Mesenchymal stem cell (in vitro differentiated cells and primary cell): ENCODE results near the gene CABCOCO1.

Source experiments
- DNase-seq: peaks from one replicate; pipeline ENCODE4 v3.0.0-alpha.2; 2013
- H2AFZ ChIP-seq: one replicate; pipeline ENCODE4 v1.6.1; 2013; ENCODE audit warnings: low read depth, mild to moderate bottlenecking, control low read depth, inconsistent platforms, low read length, moderate library complexity
- H2AK5ac ChIP-seq: 2 replicates; pipeline ENCODE4 v1.6.1; 2013; ENCODE audit warnings: low read length, moderate library complexity, mild to moderate bottlenecking, inconsistent platforms; ENCODE audit not compliant: severe bottlenecking
- H2BK120ac ChIP-seq: one replicate; pipeline ENCODE4 v1.6.1; 2013; ENCODE audit warnings: low read depth, mild to moderate bottlenecking, inconsistent platforms, low read length, moderate library complexity
- H2BK12ac ChIP-seq, 2 experiments: one replicate each; pipeline ENCODE4 v1.6.1; 2013; ENCODE audit warnings: inconsistent platforms in 2 of 2, low read length in 2 of 2, mild to moderate bottlenecking in 2 of 2, moderate library complexity in 2 of 2, control low read depth in 1 of 2
- H2BK15ac ChIP-seq: one replicate; pipeline ENCODE4 v1.6.1; 2013; ENCODE audit warnings: mild to moderate bottlenecking, low read depth, inconsistent platforms; ENCODE audit not compliant: poor library complexity, severe bottlenecking
- H2BK5ac ChIP-seq: 2 replicates; pipeline ENCODE4 v1.6.1; 2013; ENCODE audit warnings: low read depth, mild to moderate bottlenecking, low read length, control low read depth, inconsistent platforms; ENCODE audit not compliant: poor library complexity, severe bottlenecking
- H3K14ac ChIP-seq, 2 experiments: one replicate each; pipeline ENCODE4 v1.6.1; 2013; ENCODE audit warnings: inconsistent platforms in 2 of 2, low read length in 2 of 2, control low read depth in 1 of 2, mild to moderate bottlenecking in 1 of 2, moderate library complexity in 1 of 2
- H3K18ac ChIP-seq, 2 experiments: one replicate each; pipeline ENCODE4 v1.6.1; 2013; ENCODE audit warnings: inconsistent platforms in 2 of 2, low read length in 2 of 2, control low read depth in 1 of 2, low read depth in 1 of 2, mild to moderate bottlenecking in 1 of 2
- H3K23ac ChIP-seq, 2 experiments: one replicate each; pipeline ENCODE4 v1.6.1; 2013; ENCODE audit warnings: inconsistent platforms in 2 of 2, low read length in 2 of 2, mild to moderate bottlenecking in 2 of 2, moderate library complexity in 2 of 2, control low read depth in 1 of 2
- H3K27ac ChIP-seq: 2 replicates; pipeline ENCODE4 v1.5.1; 2013; ENCODE audit warnings: mild to moderate bottlenecking, moderate library complexity, low read length, control low read depth, inconsistent platforms; ENCODE audit not compliant: poor library complexity, severe bottlenecking
- H3K27me3 ChIP-seq, 2 experiments: 2 replicates each; pipeline versions ENCODE4 v1.6.1 to v1.7.0; 2013; ENCODE audit warnings: low read length in 2 of 2, mild to moderate bottlenecking in 2 of 2, moderate library complexity in 2 of 2, control low read depth in 1 of 2, inconsistent platforms in 1 of 2; ENCODE audit not compliant: control insufficient read depth in 1 of 2, insufficient read depth in 1 of 2
- H3K36me3 ChIP-seq, 2 experiments: 2 replicates each; pipeline versions ENCODE4 v1.6.1 to v1.7.0; 2013; ENCODE audit warnings: low read length in 2 of 2, control low read depth in 1 of 2, inconsistent platforms in 1 of 2, low read depth in 1 of 2, mild to moderate bottlenecking in 1 of 2; ENCODE audit not compliant: insufficient read depth in 2 of 2, control insufficient read depth in 1 of 2
- H3K4ac ChIP-seq, 2 experiments: one replicate each; pipeline ENCODE4 v1.6.1; 2013; ENCODE audit warnings: inconsistent platforms in 2 of 2, low read length in 2 of 2, mild to moderate bottlenecking in 2 of 2, moderate library complexity in 2 of 2, control low read depth in 1 of 2, low read depth in 1 of 2
- H3K4me1 ChIP-seq: 2 replicates; pipeline ENCODE4 v1.6.1; 2013; ENCODE audit warnings: low read depth, low read length, control low read depth; ENCODE audit not compliant: control insufficient read depth, insufficient read depth
- H3K4me2 ChIP-seq: 2 replicates; pipeline ENCODE4 v1.6.1; 2013; ENCODE audit warnings: low read length, mild to moderate bottlenecking, inconsistent platforms; ENCODE audit not compliant: poor library complexity, severe bottlenecking
- H3K4me3 ChIP-seq, 2 experiments: 2 replicates each; pipeline versions ENCODE4 v1.5.1 to v1.7.0; 2013; ENCODE audit warnings: low read length in 2 of 2, mild to moderate bottlenecking in 2 of 2, control low read depth in 1 of 2, low read depth in 1 of 2; ENCODE audit not compliant: insufficient read depth in 1 of 2
- H3K79me1 ChIP-seq: replicated peaks from 2 replicates; pipeline ENCODE4 v1.6.1; 2013; ENCODE audit warnings: mild to moderate bottlenecking, control low read depth, low read length, inconsistent platforms; ENCODE audit not compliant: poor library complexity, severe bottlenecking
- H3K9ac ChIP-seq: 2 replicates; pipeline ENCODE4 v1.7.0; 2013; ENCODE audit warnings: mild to moderate bottlenecking, low read length, moderate library complexity
- H3K9me3 ChIP-seq: 2 replicates; pipeline ENCODE4 v1.7.0; 2013; ENCODE audit warnings: mild to moderate bottlenecking, low read length; ENCODE audit not compliant: control insufficient read depth
- H4K8ac ChIP-seq: one replicate; pipeline ENCODE4 v1.6.1; 2013; ENCODE audit warnings: inconsistent platforms, mild to moderate bottlenecking, low read length, moderate library complexity
- H4K91ac ChIP-seq: one replicate; pipeline ENCODE4 v1.6.1; 2013; ENCODE audit warnings: mild to moderate bottlenecking, low read length, inconsistent platforms
- WGBS: methylation state at CpG from one replicate; pipeline ENCODE4 v1.1.7; 2013; ENCODE audit warnings: mixed read lengths; 5-methylcytosine and 5-hydroxymethylcytosine counted together

CABCOCO1 gene

GRCh38 chr10:61653699-61654098, 9.0 kb upstream of the CABCOCO1 start:
- no peak overlapping the region for H3K14ac ChIP-seq
- no peak overlapping the region for H3K4ac ChIP-seq
- H2BK120ac ChIP-seq, result no peak overlapping the region
- no peak overlapping the region for H3K18ac ChIP-seq
- H3K27me3 ChIP-seq, result no peaks in the 10 kb centered on the region
- no peak overlapping the region for H3K23ac ChIP-seq
- WGBS, result no CpG with 5 or more reads among the region's 2 CpGs
- H3K36me3 ChIP-seq, result no peaks in the 10 kb centered on the region
- H2BK15ac ChIP-seq, result no peak overlapping the region
- H3K4me2 ChIP-seq, result no peak overlapping the region
- no peaks in the 10 kb centered on the region for H3K9me3 ChIP-seq
- no peak overlapping the region for H2BK5ac ChIP-seq
- H4K91ac ChIP-seq, result no peak overlapping the region
- H4K8ac ChIP-seq, result no peak overlapping the region
- no peak overlapping the region for H3K4me3 ChIP-seq
- no peaks in the 10 kb centered on the region for H3K4me1 ChIP-seq
- H2BK12ac ChIP-seq, result no peak overlapping the region
- no peak overlapping the region for H2AFZ ChIP-seq
- H3K79me1 ChIP-seq, result no peaks in the 10 kb centered on the region
- H3K9ac ChIP-seq, result no peak overlapping the region
- H3K27ac ChIP-seq, result no peak overlapping the region
- no peak overlapping the region for H2AK5ac ChIP-seq
- DNase-seq, result no peak

DNA sequence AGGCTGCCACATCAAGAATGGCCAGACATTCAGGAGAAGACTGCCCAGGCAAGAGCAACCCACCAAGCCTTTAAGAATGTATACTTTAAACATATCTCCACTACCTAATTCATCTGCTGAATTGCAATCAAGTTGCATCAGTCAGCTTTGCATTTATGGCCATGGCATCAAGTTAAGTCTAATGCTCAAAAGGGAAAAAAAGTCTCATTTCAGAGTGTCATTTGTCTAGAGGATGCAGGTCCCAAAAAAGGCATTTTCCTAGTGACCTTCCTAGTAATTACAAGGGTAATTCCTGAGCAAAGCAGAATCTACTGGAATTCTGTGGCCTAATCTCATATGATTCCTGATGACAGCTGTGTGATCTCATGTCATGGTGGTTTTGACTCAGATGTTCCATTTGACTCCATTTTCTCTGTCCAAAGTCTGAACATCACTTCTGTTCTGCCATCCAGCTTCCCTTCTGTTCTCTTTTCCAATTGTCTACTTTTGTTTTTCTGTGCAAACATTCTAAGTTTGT, 7.3 kb upstream of the CABCOCO1 start:
- Histone ChIP-seq H4K8ac (no peak overlapping the region), H3K27me3 (no peaks in the 10 kb centered on the region), H2AFZ (no peak overlapping the region), H2BK15ac (no peak overlapping the region), H3K18ac (no peak overlapping the region), H3K9ac (no peak overlapping the region), H3K36me3 (no peaks in the 10 kb centered on the region), H2BK120ac (no peak overlapping the region), H3K4me2 (no peak overlapping the region), H3K4ac (no peak overlapping the region), H3K4me3 (no peak overlapping the region), H2BK5ac (no peak overlapping the region), H3K23ac (no peak overlapping the region), H3K4me1 (no peaks in the 10 kb centered on the region), H3K27ac (no peak overlapping the region), H3K14ac (no peak overlapping the region), H3K79me1 (no peaks in the 10 kb centered on the region), H2BK12ac (peak overlapping the region in 1 of 2 experiments; percentile 63), H2AK5ac (no peak overlapping the region), H3K9me3 (no peaks in the 10 kb centered on the region), H4K91ac (no peak overlapping the region)
- peak; percentile 52 for DNase-seq

GRCh38 chr10:61663466-61663865, 737 bp downstream of the CABCOCO1 start:
- H3K27ac ChIP-seq, result no peak overlapping the region
- no peak overlapping the region for H3K14ac ChIP-seq
- H3K4me3 ChIP-seq, result peak overlapping the region in 1 of 2 experiments; percentile 83
- H2BK15ac ChIP-seq, result no peak overlapping the region
- no peak overlapping the region for H2BK5ac ChIP-seq
- no peak overlapping the region for H2AFZ ChIP-seq
- no peaks in the 10 kb centered on the region for H3K36me3 ChIP-seq
- no peak overlapping the region for H2BK12ac ChIP-seq
- peak; percentile 26 for DNase-seq
- peak overlapping the region; percentile 83 for H3K9ac ChIP-seq
- no peak overlapping the region for H4K8ac ChIP-seq
- H3K4me1 ChIP-seq, result no peaks in the 10 kb centered on the region
- H3K18ac ChIP-seq, result no peak overlapping the region
- H2AK5ac ChIP-seq, result no peak overlapping the region
- no peak overlapping the region for H4K91ac ChIP-seq
- no peaks in the 10 kb centered on the region for H3K9me3 ChIP-seq
- no peaks in the 10 kb centered on the region for H3K27me3 ChIP-seq
- H3K23ac ChIP-seq, result no peak overlapping the region
- H3K4me2 ChIP-seq, result no peak overlapping the region
- H3K4ac ChIP-seq, result no peak overlapping the region
- no peaks in the 10 kb centered on the region for H3K79me1 ChIP-seq
- WGBS, result 94% methylated on average over 3 of the region's 3 CpGs
- H2BK120ac ChIP-seq, result no peak overlapping the region

GRCh38 chr10:61664985-61665384, 2.3 kb downstream of the CABCOCO1 start:
- Histone ChIP-seq H2BK5ac (no peak overlapping the region), H4K8ac (no peak overlapping the region), H3K36me3 (no peaks in the 10 kb centered on the region), H4K91ac (no peak overlapping the region), H3K14ac (no peak overlapping the region), H2AFZ (no peak overlapping the region), H3K18ac (no peak overlapping the region), H3K27me3 (no peaks in the 10 kb centered on the region), H3K4me2 (no peak overlapping the region), H2AK5ac (no peak overlapping the region), H3K27ac (no peak overlapping the region), H2BK12ac (no peak overlapping the region), H2BK120ac (no peak overlapping the region), H3K23ac (no peak overlapping the region), H3K4me1 (no peaks in the 10 kb centered on the region), H3K4me3 (no peak overlapping the region), H3K4ac (no peak overlapping the region), H3K9ac (no peak overlapping the region), H2BK15ac (no peak overlapping the region), H3K9me3 (no peaks in the 10 kb centered on the region), H3K79me1 (no peaks in the 10 kb centered on the region)
- no CpG with 5 or more reads among the region's 2 CpGs for WGBS
- no peak for DNase-seq
